HG03108 (cell line): ENCODE results near the gene GALNT2.

Experiments
- ATAC-seq: cut with Tn5 transposase; IDR thresholded peaks from one replicate; pipeline ENCODE4 v1.9.1; 2021; ENCODE audit warnings: moderate library complexity; ENCODE audit not compliant: unreplicated experiment

The GALNT2 gene

GRCh38 chr1:230066466-230067404 is at the start of gene GALNT2:
Gene GALNT2, plus strand, starts transcription at chr1:230067238. Its CDS starts 43 bp downstream, at chr1:230067281.
- ATAC-seq = peak; percentile 84

- ATAC-seq = no peak
Observed at GRCh38 chr1:230020451-230020850, 46.6 kb upstream of the GALNT2 start.

- no peak for ATAC-seq
Observed at GRCh38 chr1:230022666-230023380, 44.2 kb upstream of the GALNT2 start.

GRCh38 chr1:230025686-230026085 is 41.4 kb upstream of the GALNT2 start:
- no peak for ATAC-seq

- ATAC-seq = no peak
Observed at GRCh38 chr1:230026139-230026538, 40.9 kb upstream of the GALNT2 start.

GRCh38 chr1:230026572-230026971 is 40.5 kb upstream of the GALNT2 start:
- ATAC-seq = no peak

- ATAC-seq = no peak
Observed at GRCh38 chr1:230028602-230029223, 38.3 kb upstream of the GALNT2 start.

- no peak for ATAC-seq
Observed at GRCh38 chr1:230029244-230029941, 37.6 kb upstream of the GALNT2 start.

GRCh38 chr1:230030122-230030821 is 36.8 kb upstream of the GALNT2 start:
- no peak for ATAC-seq

- ATAC-seq = no peak
Observed at GRCh38 chr1:230031131-230031530, 35.9 kb upstream of the GALNT2 start.

GRCh38 chr1:230032516-230033281 is 34.3 kb upstream of the GALNT2 start:
- no peak for ATAC-seq

GRCh38 chr1:230037261-230037660 is 29.8 kb upstream of the GALNT2 start:
- ATAC-seq = peak; percentile 61

- no peak for ATAC-seq
Observed at GRCh38 chr1:230040440-230040839, 26.6 kb upstream of the GALNT2 start.

- no peak for ATAC-seq
Observed at GRCh38 chr1:230043081-230043480, 24.0 kb upstream of the GALNT2 start.

GRCh38 chr1:230044729-230045128 is 22.3 kb upstream of the GALNT2 start:
- no peak for ATAC-seq

GRCh38 chr1:230047114-230047865 is 19.7 kb upstream of the GALNT2 start:
- ATAC-seq = no peak

GRCh38 chr1:230048322-230048721 is 18.7 kb upstream of the GALNT2 start:
- no peak for ATAC-seq

- ATAC-seq = no peak
Observed at GRCh38 chr1:230048922-230049321, 18.1 kb upstream of the GALNT2 start.

- no peak for ATAC-seq
Observed at GRCh38 chr1:230049731-230050130, 17.3 kb upstream of the GALNT2 start.
